ENCODE measurements around the gene GARNL3.
A peak's percentile ranks its signal among the peaks of the same experiment; 100 is the strongest.

GARNL3 gene

DNA sequence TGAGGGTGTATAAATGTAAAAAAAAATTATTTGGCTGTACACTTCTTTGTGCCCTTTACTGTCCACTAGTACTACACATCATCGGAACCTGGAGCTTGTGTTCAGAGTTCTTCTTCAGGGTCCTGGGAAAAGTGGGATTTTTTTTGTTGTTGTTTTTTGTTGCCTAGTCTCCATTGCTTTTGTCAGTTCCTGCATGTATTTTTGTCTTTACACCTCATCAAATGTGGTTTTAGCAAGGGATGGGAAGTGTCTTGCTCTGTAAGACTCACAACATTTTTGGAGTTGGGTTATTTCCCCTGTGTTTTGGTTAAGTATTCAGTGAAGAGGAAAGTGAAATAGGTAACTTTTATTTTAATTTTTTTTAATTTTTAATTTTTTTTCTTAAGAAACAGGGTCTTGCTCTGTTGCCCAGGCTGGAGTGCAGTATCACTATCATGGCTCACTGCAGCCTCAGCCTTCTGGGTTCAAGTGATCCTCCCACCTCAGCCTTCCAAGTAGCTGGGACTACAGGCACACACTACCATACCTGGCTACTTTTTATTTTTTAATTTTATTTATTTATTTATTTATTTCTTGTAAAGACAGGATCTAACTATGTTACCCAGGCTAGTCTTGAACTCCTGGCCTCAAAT is 40.7 kb downstream of the GARNL3 start:
- no peak for DNase-seq
- Histone ChIP-seq H2BK120ac (ENCODE audit: low read depth, low read length) (no peak overlapping the region), H3K56ac (ENCODE audit: low read length) (no peak overlapping the region), H3K9ac (ENCODE audit: low read length) (no peak overlapping the region), H3K79me1 (ENCODE audit: low read length) (no peaks in the 10 kb centered on the region), H2AK5ac (ENCODE audit: low read length) (no peak overlapping the region), H3K23ac (ENCODE audit: low read length) (no peak overlapping the region), H3K4me1 (ENCODE audit: control insufficient read depth, low read depth, low read length) (no peaks in the 10 kb centered on the region), H3K36me3 (ENCODE audit: control insufficient read depth, insufficient read depth, low read length) (no peaks in the 10 kb centered on the region), H2BK15ac (replicated peaks; ENCODE audit: low read depth) (no peak overlapping the region), H3K4me2 (ENCODE audit: low read length) (no peak overlapping the region), H4K5ac (ENCODE audit: low read length) (no peak overlapping the region), H3K27me3 (ENCODE audit: insufficient read depth, low read length, poor library complexity) (no peaks in the 10 kb centered on the region), H3K18ac (ENCODE audit: low read length) (no peak overlapping the region), H4K8ac (ENCODE audit: low read depth, low read length) (no peak overlapping the region), H3K27ac (ENCODE audit: low read depth, low read length) (no peak overlapping the region), H3K4me3 (ENCODE audit: low read length) (no peak overlapping the region), H3K4ac (ENCODE audit: low read depth, low read length) (no peak overlapping the region), H2BK5ac (ENCODE audit: low read length) (no peak overlapping the region), H3K79me2 (ENCODE audit: control insufficient read depth, insufficient read depth, low read length) (no peaks in the 10 kb centered on the region)
- no CpG with 5 or more reads among the region's 1 CpG for WGBS (ENCODE audit: extremely low coverage, insufficient coverage, low lambda C conversion rate)

GRCh38 chr9:127305838-127306226 is 41.3 kb downstream of the GARNL3 start:
- Histone ChIP-seq H2BK5ac (ENCODE audit: low read length) (no peak overlapping the region), H3K56ac (ENCODE audit: low read length) (no peak overlapping the region), H2AK5ac (ENCODE audit: low read length) (no peak overlapping the region), H3K79me1 (ENCODE audit: low read length) (no peaks in the 10 kb centered on the region), H3K18ac (ENCODE audit: low read length) (no peak overlapping the region), H3K4ac (ENCODE audit: low read depth, low read length) (no peak overlapping the region), H3K4me3 (ENCODE audit: low read length) (no peak overlapping the region), H3K4me1 (ENCODE audit: control insufficient read depth, low read depth, low read length) (no peaks in the 10 kb centered on the region), H2BK120ac (ENCODE audit: low read depth, low read length) (no peak overlapping the region), H3K36me3 (ENCODE audit: control insufficient read depth, insufficient read depth, low read length) (no peaks in the 10 kb centered on the region), H3K9ac (ENCODE audit: low read length) (no peak overlapping the region), H3K79me2 (ENCODE audit: control insufficient read depth, insufficient read depth, low read length) (no peaks in the 10 kb centered on the region), H3K27ac (ENCODE audit: low read depth, low read length) (no peak overlapping the region), H3K23ac (ENCODE audit: low read length) (no peak overlapping the region), H4K8ac (ENCODE audit: low read depth, low read length) (no peak overlapping the region), H3K27me3 (ENCODE audit: insufficient read depth, low read length, poor library complexity) (no peaks in the 10 kb centered on the region), H4K5ac (ENCODE audit: low read length) (no peak overlapping the region), H2BK15ac (replicated peaks; ENCODE audit: low read depth) (no peak overlapping the region), H3K4me2 (ENCODE audit: low read length) (no peak overlapping the region)
- peak; percentile 35 for DNase-seq
- no CpG with 5 or more reads among the region's 4 CpGs for WGBS (ENCODE audit: extremely low coverage, insufficient coverage, low lambda C conversion rate)

DNA sequence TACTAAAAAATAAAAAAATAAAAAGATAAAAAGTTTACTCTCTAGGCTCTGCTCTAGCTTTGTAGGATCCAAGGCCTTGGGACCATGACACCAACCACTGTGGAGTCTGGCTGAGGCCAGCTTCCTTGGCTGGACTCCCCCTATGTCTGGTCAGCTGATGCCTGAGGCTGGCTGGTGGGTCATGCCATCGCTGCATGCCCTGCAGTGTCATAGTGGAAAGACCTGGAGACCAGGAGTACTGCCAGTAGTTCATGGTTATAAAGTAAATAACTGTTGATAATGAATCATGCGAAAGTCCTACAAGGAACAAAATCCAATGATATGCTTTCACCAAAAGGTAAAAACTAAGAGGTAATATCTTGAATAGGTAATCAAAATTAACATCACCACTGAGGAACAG is 43.2 kb downstream of the GARNL3 start:
- H3K4me1 ChIP-seq (ENCODE audit: control insufficient read depth, low read depth, low read length): no peaks in the 10 kb centered on the region
- no CpG with 5 or more reads among the region's 2 CpGs for WGBS (ENCODE audit: extremely low coverage, insufficient coverage, low lambda C conversion rate)
- no peak overlapping the region for H3K27ac ChIP-seq (ENCODE audit: low read depth, low read length)
- H4K5ac ChIP-seq (ENCODE audit: low read length): no peak overlapping the region
- no peak for DNase-seq
- no peak overlapping the region for H2BK120ac ChIP-seq (ENCODE audit: low read depth, low read length)
- H3K79me2 ChIP-seq (ENCODE audit: control insufficient read depth, insufficient read depth, low read length): no peaks in the 10 kb centered on the region
- no peak overlapping the region for H3K4me3 ChIP-seq (ENCODE audit: low read length)
- no peak overlapping the region for H3K4ac ChIP-seq (ENCODE audit: low read depth, low read length)
- no peaks in the 10 kb centered on the region for H3K79me1 ChIP-seq (ENCODE audit: low read length)
- no peak overlapping the region for H3K23ac ChIP-seq (ENCODE audit: low read length)
- H3K56ac ChIP-seq (ENCODE audit: low read length): no peak overlapping the region
- H3K9ac ChIP-seq (ENCODE audit: low read length): no peak overlapping the region
- no peak overlapping the region for H4K8ac ChIP-seq (ENCODE audit: low read depth, low read length)
- no peaks in the 10 kb centered on the region for H3K36me3 ChIP-seq (ENCODE audit: control insufficient read depth, insufficient read depth, low read length)
- no peak overlapping the region for H2BK5ac ChIP-seq (ENCODE audit: low read length)
- no peak overlapping the region for H2BK15ac ChIP-seq (replicated peaks; ENCODE audit: low read depth)
- no peak overlapping the region for H2AK5ac ChIP-seq (ENCODE audit: low read length)
- no peaks in the 10 kb centered on the region for H3K27me3 ChIP-seq (ENCODE audit: insufficient read depth, low read length, poor library complexity)
- H3K4me2 ChIP-seq (ENCODE audit: low read length): no peak overlapping the region
- H3K18ac ChIP-seq (ENCODE audit: low read length): no peak overlapping the region

GRCh38 chr9:127308652-127309434 is 44.3 kb downstream of the GARNL3 start:
- Histone ChIP-seq H2AK5ac (ENCODE audit: low read length) (no peak overlapping the region), H3K9ac (ENCODE audit: low read length) (no peak overlapping the region), H3K56ac (ENCODE audit: low read length) (no peak overlapping the region), H4K5ac (ENCODE audit: low read length) (no peak overlapping the region), H3K27ac (ENCODE audit: low read depth, low read length) (no peak overlapping the region), H3K18ac (ENCODE audit: low read length) (no peak overlapping the region), H2BK15ac (replicated peaks; ENCODE audit: low read depth) (no peak overlapping the region), H2BK5ac (ENCODE audit: low read length) (no peak overlapping the region), H3K23ac (ENCODE audit: low read length) (no peak overlapping the region), H3K79me2 (ENCODE audit: control insufficient read depth, insufficient read depth, low read length) (no peaks in the 10 kb centered on the region), H3K4me2 (ENCODE audit: low read length) (no peak overlapping the region), H3K79me1 (ENCODE audit: low read length) (no peaks in the 10 kb centered on the region), H2BK120ac (ENCODE audit: low read depth, low read length) (no peak overlapping the region), H3K4me1 (ENCODE audit: control insufficient read depth, low read depth, low read length) (no peaks in the 10 kb centered on the region), H3K36me3 (ENCODE audit: control insufficient read depth, insufficient read depth, low read length) (no peaks in the 10 kb centered on the region), H4K8ac (ENCODE audit: low read depth, low read length) (no peak overlapping the region), H3K4ac (ENCODE audit: low read depth, low read length) (no peak overlapping the region), H3K4me3 (ENCODE audit: low read length) (no peak overlapping the region), H3K27me3 (ENCODE audit: insufficient read depth, low read length, poor library complexity) (no peaks in the 10 kb centered on the region)
- no peak for DNase-seq
- WGBS (ENCODE audit: extremely low coverage, insufficient coverage, low lambda C conversion rate): no CpG with 5 or more reads among the region's 3 CpGs

DNA sequence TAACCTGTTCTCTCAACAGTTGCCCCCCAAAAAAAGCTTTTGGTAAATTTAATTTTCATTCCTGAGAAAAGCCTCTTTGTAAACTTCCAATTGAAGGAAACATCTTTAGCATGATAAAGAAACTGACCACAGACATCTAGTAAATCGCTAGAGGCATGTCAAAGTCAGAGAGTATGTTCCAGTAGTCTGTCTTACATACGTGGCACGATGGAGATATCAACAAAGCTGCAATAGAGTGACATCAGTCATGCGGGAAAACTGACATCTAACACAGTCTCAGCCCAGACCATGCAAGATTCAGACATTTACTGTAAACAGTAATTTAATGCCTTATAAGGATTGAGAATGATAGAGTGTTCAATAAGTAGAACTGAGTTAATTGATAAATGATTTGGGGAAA is 45.1 kb downstream of the GARNL3 start:
- Histone ChIP-seq H3K56ac (ENCODE audit: low read length) (no peak overlapping the region), H3K36me3 (ENCODE audit: control insufficient read depth, insufficient read depth, low read length) (no peaks in the 10 kb centered on the region), H3K23ac (ENCODE audit: low read length) (no peak overlapping the region), H2BK5ac (ENCODE audit: low read length) (no peak overlapping the region), H2AK5ac (ENCODE audit: low read length) (no peak overlapping the region), H4K8ac (ENCODE audit: low read depth, low read length) (no peak overlapping the region), H2BK15ac (replicated peaks; ENCODE audit: low read depth) (no peak overlapping the region), H3K4me1 (ENCODE audit: control insufficient read depth, low read depth, low read length) (no peaks in the 10 kb centered on the region), H4K5ac (ENCODE audit: low read length) (no peak overlapping the region), H3K79me2 (ENCODE audit: control insufficient read depth, insufficient read depth, low read length) (no peaks in the 10 kb centered on the region), H3K79me1 (ENCODE audit: low read length) (no peaks in the 10 kb centered on the region), H3K4ac (ENCODE audit: low read depth, low read length) (no peak overlapping the region), H3K18ac (ENCODE audit: low read length) (no peak overlapping the region), H3K9ac (ENCODE audit: low read length) (no peak overlapping the region), H3K27ac (ENCODE audit: low read depth, low read length) (no peak overlapping the region), H3K4me3 (ENCODE audit: low read length) (no peak overlapping the region), H2BK120ac (ENCODE audit: low read depth, low read length) (no peak overlapping the region), H3K27me3 (ENCODE audit: insufficient read depth, low read length, poor library complexity) (no peaks in the 10 kb centered on the region), H3K4me2 (ENCODE audit: low read length) (no peak overlapping the region)
- DNase-seq: no peak
- WGBS (ENCODE audit: extremely low coverage, insufficient coverage, low lambda C conversion rate): no CpG with 5 or more reads among the region's 4 CpGs
